AG20443 (cell line): ENCODE data around the gene SNX8.
"Not testable (repeated sequence)": the region's sequence is repeated elsewhere in the genome, so short reads cannot be mapped to it uniquely, and the experiment has no call there.

Source experiments
- DNase-seq: peaks from one replicate; pipeline ENCODE4 v3.0.0; 2012; ENCODE audit warnings: low spot score, mixed read lengths

Gene SNX8, protein sequence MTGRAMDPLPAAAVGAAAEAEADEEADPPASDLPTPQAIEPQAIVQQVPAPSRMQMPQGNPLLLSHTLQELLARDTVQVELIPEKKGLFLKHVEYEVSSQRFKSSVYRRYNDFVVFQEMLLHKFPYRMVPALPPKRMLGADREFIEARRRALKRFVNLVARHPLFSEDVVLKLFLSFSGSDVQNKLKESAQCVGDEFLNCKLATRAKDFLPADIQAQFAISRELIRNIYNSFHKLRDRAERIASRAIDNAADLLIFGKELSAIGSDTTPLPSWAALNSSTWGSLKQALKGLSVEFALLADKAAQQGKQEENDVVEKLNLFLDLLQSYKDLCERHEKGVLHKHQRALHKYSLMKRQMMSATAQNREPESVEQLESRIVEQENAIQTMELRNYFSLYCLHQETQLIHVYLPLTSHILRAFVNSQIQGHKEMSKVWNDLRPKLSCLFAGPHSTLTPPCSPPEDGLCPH

DNA sequence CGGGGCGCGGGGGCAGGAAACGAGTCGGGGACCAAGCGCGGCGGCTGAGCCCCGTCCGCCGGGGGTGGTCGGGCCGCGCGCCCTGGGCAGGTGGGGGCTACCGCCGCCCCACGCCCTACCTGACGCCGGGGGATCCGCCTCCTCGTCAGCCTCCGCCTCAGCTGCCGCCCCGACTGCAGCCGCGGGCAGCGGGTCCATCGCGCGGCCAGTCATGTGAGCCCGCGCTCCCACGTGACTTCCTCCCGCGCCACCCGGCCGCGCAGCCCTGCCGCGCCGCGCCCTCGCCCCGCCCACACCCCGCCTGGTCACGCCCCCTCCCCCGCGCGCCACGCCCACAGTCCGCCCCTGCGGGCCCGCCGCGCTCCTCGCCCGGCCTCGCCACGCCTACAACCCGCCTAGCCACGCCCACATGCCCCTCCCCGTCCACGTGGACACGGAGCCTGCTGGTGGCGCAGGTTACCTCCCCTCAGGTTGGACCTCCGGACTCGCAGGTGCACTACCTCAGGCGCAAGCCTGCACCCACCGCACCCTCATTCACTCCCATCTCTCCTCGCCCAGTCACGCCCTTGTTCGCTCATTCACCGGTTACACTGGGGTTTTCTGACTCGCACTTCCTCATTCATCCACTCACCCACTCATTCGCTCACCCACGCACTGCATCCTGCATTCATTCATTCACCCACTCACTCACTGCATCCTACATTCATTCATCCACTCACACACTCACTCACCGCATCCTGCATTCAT, at the start of gene SNX8:
Gene SNX8, minus strand, starts transcription at position 233 of the 747 bp plus-strand sequence. Its CDS starts 20 bp downstream, at position 213.
- peak; percentile 100 for DNase-seq

DNA sequence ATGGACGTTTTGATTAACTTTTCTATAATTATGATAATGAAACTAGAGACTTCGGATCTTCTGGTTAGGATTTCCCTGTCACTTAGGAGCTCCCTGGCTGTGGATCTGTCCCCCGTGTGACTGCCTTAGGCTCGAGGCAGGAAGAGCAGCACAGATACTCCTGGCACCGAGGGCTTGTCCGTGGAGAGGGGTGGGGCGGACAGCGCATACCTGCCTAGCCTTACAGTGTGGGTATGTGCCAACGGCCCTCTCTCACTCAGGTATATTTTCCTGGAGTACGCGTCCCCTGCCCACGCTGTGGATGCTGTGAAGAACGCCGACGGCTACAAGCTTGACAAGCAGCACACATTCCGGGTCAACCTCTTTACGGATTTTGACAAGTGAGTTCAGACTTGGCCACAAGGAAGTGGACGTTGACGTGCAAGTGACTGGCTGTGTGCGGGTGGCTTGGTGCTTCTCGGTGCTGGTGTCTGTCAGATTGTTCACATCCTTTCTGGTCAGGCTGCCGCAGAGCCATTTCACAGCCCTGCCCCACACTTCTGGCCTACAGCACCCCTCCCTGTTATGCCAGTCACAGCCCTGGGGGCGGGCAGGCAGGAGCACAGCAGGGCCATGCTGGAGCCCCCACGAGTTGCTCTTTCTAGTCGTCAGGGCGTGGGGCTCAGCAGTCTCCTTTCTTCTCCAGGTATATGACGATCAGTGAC, 48.3 kb upstream of the SNX8 start:
- DNase-seq, result no peak

DNA sequence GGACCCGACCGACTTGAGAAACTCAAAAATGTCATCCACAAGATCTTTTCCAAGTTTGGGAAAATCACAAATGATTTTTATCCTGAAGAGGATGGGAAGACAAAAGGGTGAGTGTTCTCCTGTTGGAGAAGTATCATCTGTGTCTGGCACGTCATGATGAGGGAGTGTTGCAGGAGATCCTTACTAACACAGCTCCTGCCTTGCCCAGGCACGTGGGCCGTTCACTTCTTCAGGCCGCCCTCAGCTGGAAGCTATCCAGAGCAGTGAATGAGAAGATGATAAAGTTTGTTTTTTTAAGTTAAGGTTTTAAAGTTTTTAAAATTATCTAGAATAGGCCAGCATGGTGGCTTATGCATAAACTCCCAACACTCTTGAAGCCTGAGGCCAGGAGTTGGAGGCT, 46.6 kb upstream of the SNX8 start:
- DNase-seq, result no peak

DNA sequence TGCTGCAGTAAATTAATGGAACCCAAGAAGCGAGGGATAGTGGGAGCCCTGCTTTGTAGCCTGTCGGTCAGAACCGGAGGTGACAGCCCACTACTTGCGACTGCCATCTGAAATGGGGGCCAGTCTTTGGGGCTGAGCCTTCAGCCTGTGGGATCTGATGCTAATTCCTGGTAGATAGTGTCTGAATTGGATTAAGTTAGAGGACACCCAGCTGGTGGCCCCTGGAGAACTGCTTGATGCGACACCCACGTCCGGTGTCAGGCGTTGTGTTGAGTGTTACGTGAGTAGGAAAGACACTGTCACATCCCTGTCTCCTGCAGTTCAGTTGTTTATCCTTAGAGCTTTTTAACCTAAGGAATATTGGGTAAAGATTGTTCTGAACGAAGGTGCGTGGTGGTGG, 45.4 kb upstream of the SNX8 start:
- no peak for DNase-seq

DNA sequence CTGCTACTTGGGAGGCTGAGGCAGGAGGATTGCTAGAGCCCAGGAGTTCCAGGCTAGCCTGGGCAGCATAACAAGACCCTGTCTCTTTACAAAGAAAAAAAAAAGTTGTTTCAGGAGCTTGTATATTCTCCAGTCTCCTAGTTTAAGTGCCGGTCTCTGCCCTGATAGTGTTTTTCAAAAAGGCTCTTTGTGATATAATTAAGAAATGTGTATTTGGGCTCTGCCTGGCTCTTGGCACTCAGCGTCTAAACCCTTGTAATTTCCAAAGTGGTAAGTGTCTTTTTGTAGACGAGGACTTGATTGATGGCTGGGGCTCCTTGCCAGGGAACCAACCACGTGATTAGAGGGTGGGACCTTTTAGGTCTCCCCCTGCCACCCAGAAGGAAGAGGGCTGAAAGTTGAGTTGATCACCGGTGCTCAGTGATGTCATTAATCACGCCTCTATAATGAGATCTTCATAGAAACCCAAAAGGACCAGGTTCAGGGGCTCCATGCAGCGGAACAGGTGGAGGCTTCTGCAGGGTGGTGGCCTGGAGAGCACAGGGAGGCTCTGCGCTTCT, 44.8 kb upstream of the SNX8 start:
- no peak for DNase-seq

DNA sequence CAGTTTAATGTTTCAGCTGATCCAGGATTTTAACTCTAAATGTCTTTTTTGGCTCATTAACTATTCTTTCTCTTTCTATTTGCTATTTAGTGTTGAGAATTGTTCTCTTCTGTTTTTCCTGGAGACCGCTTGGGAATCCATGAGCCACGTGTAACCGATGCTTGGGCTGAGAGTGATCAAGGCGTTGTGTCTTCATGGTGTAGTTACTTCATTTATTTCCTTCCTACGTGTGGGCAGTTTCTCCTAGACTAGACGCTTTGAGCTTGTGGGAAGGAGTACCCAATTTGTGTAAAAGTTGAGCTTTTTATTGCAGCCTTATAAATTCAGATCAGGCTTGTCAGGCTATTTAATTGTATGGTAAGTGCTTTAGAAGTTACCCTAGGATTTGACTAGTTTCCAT, 43.3 kb upstream of the SNX8 start:
- DNase-seq, result no peak

DNA sequence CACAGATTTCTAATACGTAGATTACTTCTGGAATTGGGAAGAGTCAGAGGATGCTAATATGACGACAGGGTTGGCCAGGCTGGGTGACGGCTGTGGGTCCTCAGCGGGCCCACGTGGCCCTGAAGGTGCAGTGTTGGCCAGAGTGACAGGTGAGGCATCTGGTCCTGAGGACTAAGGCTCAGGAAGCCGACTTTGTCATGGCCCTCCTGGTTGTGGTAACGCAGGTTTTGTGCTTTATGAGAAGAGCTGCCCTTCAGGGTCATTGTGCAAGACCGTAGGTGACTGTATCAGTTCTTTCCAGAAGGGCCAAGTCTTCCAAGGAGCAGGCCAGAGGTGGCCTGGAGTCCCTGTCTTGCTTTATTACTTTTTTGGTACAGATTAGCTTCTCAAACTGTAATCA, 42.9 kb upstream of the SNX8 start:
- peak; percentile 8 for DNase-seq

DNA sequence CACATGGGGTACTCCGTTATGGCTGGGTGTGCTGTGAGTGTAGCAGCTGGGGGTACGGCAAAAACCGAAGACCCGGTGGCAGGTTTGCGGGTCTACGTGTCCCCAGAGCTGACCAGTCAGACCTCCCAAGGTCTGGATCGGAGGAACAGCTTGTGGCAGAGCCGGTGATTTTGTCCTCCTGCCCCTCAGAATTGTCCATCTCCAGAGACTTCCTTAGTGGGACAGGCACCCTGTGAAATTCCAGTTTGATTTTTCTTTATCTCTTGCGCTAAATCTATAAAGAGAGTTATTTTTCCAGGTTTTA, 41.4 kb upstream of the SNX8 start:
- peak; percentile 17 for DNase-seq

DNA sequence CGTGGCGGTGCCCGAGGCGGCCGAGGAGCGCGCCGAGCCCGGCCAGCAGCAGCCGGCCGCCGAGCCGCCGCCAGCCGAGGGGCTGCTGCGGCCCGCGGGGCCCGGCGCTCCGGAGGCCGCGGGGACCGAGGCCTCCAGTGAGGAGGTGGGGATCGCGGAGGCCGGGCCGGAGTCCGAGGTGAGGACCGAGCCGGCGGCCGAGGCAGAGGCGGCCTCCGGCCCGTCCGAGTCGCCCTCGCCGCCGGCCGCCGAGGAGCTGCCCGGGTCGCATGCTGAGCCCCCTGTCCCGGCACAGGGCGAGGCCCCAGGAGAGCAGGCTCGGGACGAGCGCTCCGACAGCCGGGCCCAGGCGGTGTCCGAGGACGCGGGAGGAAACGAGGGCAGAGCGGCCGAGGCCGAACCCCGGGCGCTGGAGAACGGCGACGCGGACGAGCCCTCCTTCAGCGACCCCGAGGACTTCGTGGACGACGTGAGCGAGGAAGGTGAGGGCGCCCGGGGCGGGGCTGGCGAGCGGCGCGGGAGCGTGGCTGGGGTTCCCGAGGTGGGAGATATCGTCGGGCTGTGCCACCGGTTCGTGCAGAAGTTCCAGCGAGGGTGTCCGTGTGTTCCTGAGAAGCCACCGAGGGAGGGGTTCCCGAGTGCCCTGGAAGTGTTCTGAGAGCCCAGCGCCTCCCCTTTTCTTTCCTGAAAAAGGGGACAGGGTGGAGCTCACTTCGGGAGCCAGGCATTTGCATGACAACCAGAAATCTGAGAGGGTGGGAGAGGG, 40.9 kb upstream of the SNX8 start:
- peak; percentile 25 for DNase-seq

DNA sequence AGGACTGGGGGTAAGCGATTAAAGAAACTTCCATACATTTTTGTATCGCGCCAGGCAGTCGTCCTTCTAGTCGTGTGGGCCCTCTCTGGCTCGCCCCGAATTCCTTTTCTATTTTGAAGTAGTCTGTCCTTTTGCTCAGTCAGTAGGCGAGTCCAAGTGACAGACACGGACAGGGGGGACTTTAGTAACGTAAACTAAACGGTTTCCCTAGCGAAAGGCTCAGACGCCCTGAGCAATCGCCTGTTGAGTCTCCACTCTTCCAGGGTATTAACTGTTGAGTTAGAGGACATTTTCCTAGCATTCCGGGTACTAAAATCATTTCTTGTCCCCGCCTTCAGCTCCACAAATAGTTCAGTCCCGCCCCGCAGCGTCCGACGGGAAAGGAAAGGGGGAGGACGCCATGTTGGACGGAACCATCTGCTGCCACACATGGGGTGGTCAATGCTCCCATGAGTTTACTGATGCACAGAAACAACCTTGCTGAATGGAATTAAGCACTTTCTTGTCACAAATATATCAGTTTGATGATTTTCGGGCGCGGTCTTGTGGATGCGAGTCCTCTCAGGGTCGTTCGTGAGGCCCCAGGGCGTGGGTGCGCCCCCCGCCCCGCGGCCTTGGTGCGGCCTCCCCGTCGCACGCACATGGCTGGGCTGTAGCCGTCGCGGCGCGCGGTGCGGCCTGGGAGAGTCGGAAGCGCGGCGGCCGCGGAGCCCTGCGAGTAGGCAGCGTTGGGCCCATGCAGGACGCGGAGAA, 40.1 kb upstream of the SNX8 start, which contains the start of gene EIF3B:
Gene EIF3B, plus strand, starts transcription at position 642 of the 753 bp plus-strand sequence. Its CDS starts 95 bp downstream, at position 737.
- DNase-seq, result peak; percentile 98

DNA sequence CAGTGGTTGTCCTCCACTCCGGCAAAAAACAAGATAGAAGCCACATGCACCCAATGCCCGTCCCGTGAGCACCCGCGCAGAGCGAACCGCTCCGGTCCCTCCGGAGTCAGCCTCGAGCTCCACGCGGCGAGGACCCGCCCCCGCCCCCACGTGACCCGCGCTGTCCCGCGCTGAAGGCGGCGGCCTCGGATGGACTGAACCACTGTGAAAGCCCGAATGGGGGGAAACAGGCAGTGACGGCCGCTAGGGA, 39.6 kb upstream of the SNX8 start:
- peak; percentile 98 for DNase-seq

DNA sequence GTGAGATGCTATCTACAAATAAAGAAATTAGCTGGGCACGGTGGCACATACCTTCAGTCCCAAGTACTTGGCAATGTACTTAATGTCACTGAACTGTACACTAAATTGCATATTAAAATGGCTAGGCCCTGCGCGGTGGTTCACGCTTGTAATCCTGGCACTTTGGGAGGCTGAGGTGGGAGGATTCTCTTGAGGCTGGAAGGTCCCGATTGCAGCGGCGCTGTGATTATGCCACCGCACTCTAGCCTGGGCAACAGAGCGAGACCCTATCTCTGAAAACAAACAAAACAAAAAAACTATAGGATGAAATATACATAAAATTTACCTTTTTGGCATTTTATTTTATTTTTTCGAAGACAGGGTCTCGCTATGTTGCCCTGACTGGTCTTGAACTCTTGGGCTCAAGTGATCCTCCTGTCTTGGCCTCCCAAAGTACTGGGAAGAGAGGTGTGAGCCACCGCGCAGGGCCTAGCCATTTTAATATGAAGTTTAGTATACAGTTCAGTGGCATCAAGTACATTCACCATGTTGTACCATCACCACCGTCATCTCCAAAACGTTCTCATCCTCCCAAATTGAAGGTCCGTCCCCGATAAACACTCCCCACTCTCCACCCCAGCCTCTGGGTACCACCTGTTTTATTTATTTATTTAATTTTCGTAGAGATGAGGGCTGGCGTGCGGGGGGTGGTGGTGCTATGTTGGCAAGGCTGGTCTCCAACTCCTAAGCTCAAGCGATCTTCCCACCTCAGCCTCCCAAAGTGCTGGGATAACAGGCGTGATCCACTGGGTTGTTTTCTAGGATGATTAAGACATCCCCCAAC, 39.1 kb upstream of the SNX8 start:
- no peak for DNase-seq

DNA sequence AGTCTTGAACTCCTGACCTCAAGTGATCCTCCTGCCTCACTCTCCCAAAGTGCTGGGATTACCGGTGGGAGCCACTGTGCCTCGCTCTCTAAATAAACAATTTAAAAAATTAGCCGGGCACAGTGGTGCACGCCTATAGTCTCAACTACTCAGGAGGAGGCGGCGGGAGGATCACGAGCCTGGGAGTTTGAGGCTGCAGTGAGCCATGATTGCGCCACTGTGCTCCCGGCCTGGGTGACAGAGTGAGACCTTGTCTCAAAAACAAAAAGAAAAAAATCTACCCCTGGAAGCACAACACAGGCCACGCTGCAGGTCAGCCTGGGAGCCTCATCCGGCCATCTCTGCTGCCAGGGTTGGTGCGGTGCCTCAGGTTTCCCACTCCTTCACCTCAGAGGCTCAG, 36.6 kb upstream of the SNX8 start:
- no peak for DNase-seq

DNA sequence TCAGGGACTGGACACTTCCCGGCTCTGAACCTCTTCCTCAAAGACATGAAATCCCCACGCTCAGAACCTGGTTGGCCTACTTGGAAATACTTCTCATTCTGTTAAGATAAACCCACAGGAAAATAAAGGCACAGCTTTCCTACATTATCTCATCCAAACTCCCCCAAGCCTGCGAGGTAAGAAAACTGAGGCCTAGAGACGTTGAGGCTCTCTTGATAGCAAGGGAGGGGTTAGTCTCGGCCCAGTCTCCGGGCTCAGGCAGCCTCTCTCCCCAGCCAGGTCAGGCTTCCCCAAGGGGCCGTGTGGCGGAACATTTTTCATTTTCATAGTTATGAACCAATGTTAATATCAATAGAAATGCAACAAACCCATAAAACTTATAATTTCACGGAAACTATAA, 35.8 kb upstream of the SNX8 start:
- DNase-seq, result no peak

DNA sequence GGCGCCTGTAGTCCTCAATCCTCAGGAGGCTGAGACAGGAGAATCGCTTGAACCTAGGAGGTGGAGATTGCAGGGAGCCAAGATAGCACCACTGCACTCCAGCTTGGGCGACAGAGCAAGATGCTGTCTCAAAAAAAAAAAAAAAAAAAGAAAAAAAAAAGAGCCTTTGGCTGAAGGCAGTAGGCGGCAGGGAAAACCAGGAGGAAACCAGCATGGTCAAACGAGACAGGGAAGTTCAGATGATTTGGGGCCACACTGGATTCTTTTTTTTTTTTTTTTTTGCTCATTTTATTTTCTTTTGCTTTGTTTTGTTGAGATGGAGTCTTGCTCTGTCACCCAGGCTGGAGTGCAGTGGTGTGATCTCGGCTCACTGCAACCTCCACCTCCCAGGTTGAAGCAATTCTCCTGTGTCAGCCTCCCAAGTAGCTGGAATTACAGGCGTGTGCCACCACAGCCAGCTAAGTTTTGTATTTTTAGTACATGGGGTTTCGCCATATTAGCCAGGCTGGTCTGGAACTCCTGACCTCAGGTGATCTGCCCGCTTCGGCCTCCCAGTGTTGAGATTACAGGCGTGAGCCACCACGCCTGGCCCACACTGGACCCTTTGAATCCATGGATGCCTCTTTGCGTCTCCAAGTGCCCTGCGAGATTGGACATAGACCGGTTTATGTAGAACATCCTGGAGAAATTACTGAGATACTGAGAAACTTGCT, 33.3 kb upstream of the SNX8 start:
- not testable (repeated sequence) for DNase-seq

DNA sequence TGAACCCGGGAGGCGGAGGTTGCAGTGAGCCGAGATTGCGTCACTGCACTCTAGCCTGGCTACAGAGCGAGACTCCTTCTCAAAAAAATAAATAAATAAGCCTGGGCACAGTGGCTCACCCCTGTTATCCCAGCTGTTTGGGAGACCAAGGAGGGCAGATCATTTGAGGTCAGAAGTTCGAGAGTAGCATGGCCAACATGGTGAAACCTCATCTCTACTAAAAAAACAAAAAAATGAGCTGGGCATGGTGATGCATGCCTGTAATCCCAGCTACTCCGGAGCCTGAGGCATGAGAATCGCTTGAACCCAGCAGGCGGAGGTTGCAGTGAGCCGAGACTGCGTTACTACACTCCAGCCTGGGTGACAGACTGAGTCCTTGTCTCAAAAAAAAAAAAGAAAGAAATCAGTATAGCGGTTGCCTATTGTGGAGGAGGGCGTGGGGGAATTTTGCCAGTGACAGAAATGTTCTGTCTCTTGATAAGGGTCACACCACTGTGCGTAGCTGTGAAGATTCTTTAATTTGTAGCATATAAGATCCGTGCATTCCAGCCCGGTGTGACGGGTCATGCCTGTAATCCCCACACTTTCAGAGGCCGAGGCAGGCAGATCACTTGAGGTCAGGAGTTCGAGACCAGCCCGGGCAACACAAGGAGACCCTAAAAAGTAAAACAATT, 22.5 kb upstream of the SNX8 start:
- DNase-seq, result no peak

DNA sequence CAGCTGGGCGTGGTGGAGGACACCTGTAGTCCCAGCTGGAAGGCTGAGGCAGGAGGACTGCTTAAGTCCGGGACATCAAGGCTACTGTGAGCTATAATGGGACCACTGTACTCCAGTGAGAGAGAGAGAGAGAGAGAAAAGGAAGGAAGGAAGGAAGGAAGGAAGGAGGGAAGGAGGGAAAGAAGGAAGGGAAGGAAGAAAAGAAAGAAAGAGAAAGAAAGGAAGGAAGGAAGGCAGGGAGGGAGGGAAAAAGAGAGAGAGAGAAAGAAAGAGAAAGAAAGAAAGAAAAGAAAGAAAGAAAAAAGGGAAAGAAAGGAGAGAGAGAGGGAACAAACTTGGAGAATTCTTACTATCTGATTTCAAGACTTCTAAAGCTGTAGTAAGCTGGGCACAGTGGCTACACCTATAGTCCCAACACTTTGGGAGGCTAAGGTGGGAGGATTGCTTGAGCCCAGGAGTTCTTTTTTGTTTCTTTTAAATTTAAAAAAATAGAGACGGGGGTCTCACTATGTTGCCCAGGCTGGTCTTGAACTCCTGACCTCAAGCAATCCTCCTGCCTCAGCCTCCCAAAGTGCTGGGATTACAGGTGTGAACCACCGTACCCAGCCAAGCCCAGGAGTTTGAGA, 18.5 kb upstream of the SNX8 start:
- DNase-seq, result not testable (repeated sequence)

DNA sequence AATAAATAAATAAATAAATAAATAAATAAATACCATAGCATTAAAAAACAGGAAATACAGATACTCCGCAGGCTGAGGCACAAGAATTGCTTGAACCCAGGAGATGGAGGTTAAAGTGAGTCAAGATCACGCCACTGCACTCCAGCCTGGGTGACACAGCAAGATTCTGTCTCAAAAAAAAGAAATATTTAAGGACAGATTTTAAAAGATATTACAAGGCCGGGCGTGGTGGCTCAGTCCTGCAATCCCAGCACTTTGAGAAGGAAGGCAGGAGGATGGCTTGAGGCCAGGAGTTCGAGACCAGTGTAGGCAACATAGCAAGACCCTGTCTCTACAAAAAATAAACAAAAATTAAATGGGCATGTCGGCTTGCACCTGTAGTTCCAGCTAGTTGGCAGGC, 17.5 kb upstream of the SNX8 start:
- DNase-seq, result no peak

DNA sequence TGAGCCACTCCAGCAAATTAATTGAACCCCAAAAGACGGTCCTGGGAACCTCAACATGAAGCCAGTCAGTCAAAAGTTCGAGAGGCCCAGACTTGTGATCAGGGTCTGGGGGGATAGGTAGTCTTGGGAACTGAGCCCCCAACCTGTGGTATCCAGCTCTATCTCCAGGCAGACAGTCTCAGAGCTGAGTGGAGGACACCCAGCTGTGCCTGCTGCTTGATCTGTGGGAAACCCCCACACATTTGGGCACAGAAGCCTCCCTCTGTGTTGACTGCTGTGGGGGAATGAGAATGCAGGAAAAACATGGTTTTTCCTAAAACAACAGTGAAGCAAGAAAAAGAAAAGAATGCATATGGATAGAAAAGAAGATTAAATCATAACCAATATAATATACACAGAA, 16.3 kb upstream of the SNX8 start:
- no peak for DNase-seq
